ENCODE data around the gene IARS2.

DNA sequence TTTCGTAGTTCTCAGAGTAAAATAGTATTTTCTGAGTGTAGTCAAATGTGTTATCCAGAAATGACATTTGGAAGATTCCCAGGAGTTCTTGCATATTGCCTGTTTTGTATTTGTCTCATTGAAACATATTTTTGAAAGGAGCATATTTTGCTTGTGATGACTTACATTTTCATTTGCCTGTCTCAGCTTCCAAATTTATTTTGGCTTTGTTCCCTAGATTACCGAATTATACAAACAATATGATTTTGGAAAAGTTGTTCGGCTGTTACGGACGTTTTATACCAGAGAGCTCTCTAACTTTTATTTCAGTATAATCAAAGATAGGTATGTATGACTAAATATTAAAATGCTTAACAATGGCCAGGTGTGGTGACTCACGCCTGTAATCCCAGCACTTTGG is 46.0 kb downstream of the IARS2 start:
- TF ChIP-seq, protein P1, sequence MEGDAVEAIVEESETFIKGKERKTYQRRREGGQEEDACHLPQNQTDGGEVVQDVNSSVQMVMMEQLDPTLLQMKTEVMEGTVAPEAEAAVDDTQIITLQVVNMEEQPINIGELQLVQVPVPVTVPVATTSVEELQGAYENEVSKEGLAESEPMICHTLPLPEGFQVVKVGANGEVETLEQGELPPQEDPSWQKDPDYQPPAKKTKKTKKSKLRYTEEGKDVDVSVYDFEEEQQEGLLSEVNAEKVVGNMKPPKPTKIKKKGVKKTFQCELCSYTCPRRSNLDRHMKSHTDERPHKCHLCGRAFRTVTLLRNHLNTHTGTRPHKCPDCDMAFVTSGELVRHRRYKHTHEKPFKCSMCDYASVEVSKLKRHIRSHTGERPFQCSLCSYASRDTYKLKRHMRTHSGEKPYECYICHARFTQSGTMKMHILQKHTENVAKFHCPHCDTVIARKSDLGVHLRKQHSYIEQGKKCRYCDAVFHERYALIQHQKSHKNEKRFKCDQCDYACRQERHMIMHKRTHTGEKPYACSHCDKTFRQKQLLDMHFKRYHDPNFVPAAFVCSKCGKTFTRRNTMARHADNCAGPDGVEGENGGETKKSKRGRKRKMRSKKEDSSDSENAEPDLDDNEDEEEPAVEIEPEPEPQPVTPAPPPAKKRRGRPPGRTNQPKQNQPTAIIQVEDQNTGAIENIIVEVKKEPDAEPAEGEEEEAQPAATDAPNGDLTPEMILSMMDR (IDR thresholded peaks at IDR 0.05), result no peak
- TF ChIP-seq POLR2AphosphoS5 (IDR thresholded peaks at IDR 0.05), result no peak
